Osteocyte (in vitro differentiated cells): ENCODE results near the gene SLC3A2. TPM values are rescaled to one million over a fixed set of nuclear protein-coding genes. Genes with fewer than 3 reads are reported as not detected.
A peak's percentile ranks its signal among the peaks of the same experiment; 100 is the strongest.

ENCODE experiments used
- DNase-seq: peaks from one replicate; pipeline ENCODE4 v3.0.0; 2021; ENCODE audit warnings: mixed read lengths; ENCODE audit not compliant: unreplicated experiment; ENCODE audit errors: extremely low spot score
- H3K27ac Mint-ChIP-seq: one replicate; pipeline ENCODE4 v1.8.0; 2021; ENCODE audit warnings: mild to moderate bottlenecking, mixed read lengths; ENCODE audit not compliant: unreplicated experiment
- H3K27me3 Mint-ChIP-seq: one replicate; pipeline ENCODE4 v1.8.0; 2021; ENCODE audit warnings: mixed read lengths; ENCODE audit not compliant: unreplicated experiment
- H3K36me3 Mint-ChIP-seq: one replicate; pipeline ENCODE4 v1.8.0; 2021; ENCODE audit warnings: mixed read lengths; ENCODE audit not compliant: unreplicated experiment
- H3K4me1 Mint-ChIP-seq: one replicate; pipeline ENCODE4 v1.8.0; 2021; ENCODE audit warnings: mixed read lengths; ENCODE audit not compliant: unreplicated experiment
- H3K4me3 Mint-ChIP-seq: one replicate; pipeline ENCODE4 v1.8.0; 2021; ENCODE audit warnings: mild to moderate bottlenecking, moderate library complexity, mixed read lengths; ENCODE audit not compliant: unreplicated experiment
- H3K9me3 Mint-ChIP-seq: one replicate; pipeline ENCODE4 v1.8.0; 2021; ENCODE audit warnings: mixed read lengths; ENCODE audit not compliant: unreplicated experiment
- CTCF ChIP-seq: fragments of 200-600 bp; sonication (generic); IDR thresholded peaks from 2 replicates; pipeline ENCODE4 v1.5.0; 2021; ENCODE audit warnings: antibody characterized with exemption, mild to moderate bottlenecking, moderate library complexity
- total RNA-seq: library from RNA; stranded (reverse); gene quantifications from 2 replicates; pipeline ENCODE4 v1.2.1, GENCODE V29; 2021

Gene SLC3A2
- total RNA-seq, 1 donor from 2014 or later = 326 TPM

- no peak for DNase-seq
- peaks cover 47% of the 10 kb centered on the region for H3K4me1 Mint-ChIP-seq
- TF ChIP-seq CTCF = no peak
- peak overlapping the region; percentile 74 for H3K27ac Mint-ChIP-seq
- H3K4me3 Mint-ChIP-seq = no peak overlapping the region
- H3K36me3 Mint-ChIP-seq = peaks cover 54% of the 10 kb centered on the region
- no peaks in the 10 kb centered on the region for H3K27me3 Mint-ChIP-seq
- no peaks in the 10 kb centered on the region for H3K9me3 Mint-ChIP-seq
Observed at GRCh38 chr11:62888406-62888805, 7.7 kb downstream of the SLC3A2 start.

- Mint-ChIP-seq H3K4me1 (peaks cover 40% of the 10 kb centered on the region), H3K27ac (peak overlapping the region; percentile 74), H3K36me3 (peaks cover 48% of the 10 kb centered on the region), H3K27me3 (no peaks in the 10 kb centered on the region), H3K4me3 (no peak overlapping the region), H3K9me3 (no peaks in the 10 kb centered on the region)
- DNase-seq = no peak
- TF ChIP-seq CTCF = no peak
Observed at GRCh38 chr11:62889126-62889483, 8.4 kb downstream of the SLC3A2 start.

GRCh38 chr11:62889484-62890437 lies 9.1 kb downstream of the SLC3A2 start:
- Mint-ChIP-seq H3K36me3 (peaks cover 45% of the 10 kb centered on the region), H3K27me3 (peaks cover 2% of the 10 kb centered on the region), H3K27ac (peak overlapping the region; percentile 74), H3K4me1 (peaks cover 35% of the 10 kb centered on the region), H3K4me3 (no peak overlapping the region), H3K9me3 (no peaks in the 10 kb centered on the region)
- no peak for DNase-seq
- TF ChIP-seq CTCF = no peak

- Mint-ChIP-seq H3K27me3 (peaks cover 6% of the 10 kb centered on the region), H3K27ac (no peak overlapping the region), H3K4me3 (no peak overlapping the region), H3K9me3 (no peaks in the 10 kb centered on the region), H3K4me1 (peaks cover 18% of the 10 kb centered on the region), H3K36me3 (peaks cover 25% of the 10 kb centered on the region)
- DNase-seq = no peak
- TF ChIP-seq CTCF = no peak
Observed at GRCh38 chr11:62892077-62892922, 11.6 kb downstream of the SLC3A2 start.

GRCh38 chr11:62895501-62895900 lies 14.8 kb downstream of the SLC3A2 start:
- H3K9me3 Mint-ChIP-seq = no peaks in the 10 kb centered on the region
- no peak overlapping the region for H3K27ac Mint-ChIP-seq
- H3K36me3 Mint-ChIP-seq = no peaks in the 10 kb centered on the region
- no peak for TF ChIP-seq CTCF
- no peak for DNase-seq
- H3K4me1 Mint-ChIP-seq = no peaks in the 10 kb centered on the region
- H3K27me3 Mint-ChIP-seq = peaks cover 18% of the 10 kb centered on the region
- H3K4me3 Mint-ChIP-seq = no peak overlapping the region
